IMR-90 (cell line): ENCODE data around the gene ACO1. TPM values are rescaled to one million over a fixed set of nuclear protein-coding genes. Genes with fewer than 3 reads are reported as not detected.

Source experiments
- ATAC-seq: fragments of 200-7000 bp; cut with Tn5 transposase; 2 replicates; pipeline ENCODE4 v1.9.1; 2020; ENCODE audit warnings: low read depth, mild to moderate bottlenecking, moderate library complexity
- BruUV-seq: library from RNA; stranded (reverse); fragments of 400-500 nt; replicated peaks from 2 replicates; lab custom pipeline; 2021; lab: Mats Ljungman, UMichigan
- CTCF ChIA-PET: fragments of 300-600 bp; formaldehyde crosslinking; extraction: SDS; loops from one replicate; lab custom pipeline; 2021; ENCODE audit warnings: antibody characterized with exemption; lab: Yijun Ruan, JAX
- POLR2A ChIA-PET: fragments of 300-600 bp; sonication (Branson Sonifier 250); formaldehyde crosslinking; loops from one replicate; lab custom pipeline; 2022; ENCODE audit warnings: antibody characterized with exemption; ENCODE audit not compliant: unreplicated experiment; lab: Charles Lee
- DNase-seq: peaks from one replicate; pipeline ENCODE4 v3.0.0; 2013
- H2AFZ ChIP-seq: replicated peaks from 2 replicates; pipeline ENCODE3; 2013; ENCODE audit warnings: low read length, mild to moderate bottlenecking; ENCODE audit not compliant: poor library complexity
- H2AK5ac ChIP-seq: 2 replicates; pipeline ENCODE4 v1.6.1; 2013; ENCODE audit warnings: low read depth, low read length, inconsistent platforms
- H2AK9ac ChIP-seq: replicated peaks from 2 replicates; pipeline ENCODE3; 2013; ENCODE audit warnings: mild to moderate bottlenecking, low read depth, low read length, moderate library complexity; ENCODE audit not compliant: poor library complexity
- H2BK120ac ChIP-seq: 2 replicates; pipeline ENCODE4 v1.6.1; 2013; ENCODE audit warnings: low read depth, low read length, inconsistent platforms
- H2BK15ac ChIP-seq: 3 replicates; pipeline ENCODE4 v1.6.1; 2013; ENCODE audit warnings: low read depth, low read length, inconsistent platforms
- H2BK20ac ChIP-seq: 2 replicates; pipeline ENCODE4 v1.6.1; 2013; ENCODE audit warnings: low read depth, mild to moderate bottlenecking, inconsistent platforms, low read length, moderate library complexity
- H2BK5ac ChIP-seq: 2 replicates; pipeline ENCODE4 v1.6.1; 2013; ENCODE audit warnings: mild to moderate bottlenecking, low read depth, low read length, inconsistent platforms; ENCODE audit not compliant: poor library complexity, severe bottlenecking
- H3K14ac ChIP-seq: replicated peaks from 2 replicates; pipeline ENCODE4 v1.6.1; 2013; ENCODE audit warnings: low read depth, low read length, inconsistent platforms
- H3K18ac ChIP-seq: 2 replicates; pipeline ENCODE4 v1.6.1; 2013; ENCODE audit warnings: low read depth, low read length, control low read depth
- H3K23ac ChIP-seq: 2 replicates; pipeline ENCODE4 v1.6.1; 2013; ENCODE audit warnings: low read depth, low read length, inconsistent platforms
- H3K27ac ChIP-seq: 2 replicates; pipeline ENCODE4 v1.5.1; 2013; ENCODE audit warnings: mild to moderate bottlenecking, control low read depth, low read length; ENCODE audit not compliant: insufficient read depth
- H3K27me3 ChIP-seq: 2 replicates; pipeline ENCODE4 v1.6.1; 2013; ENCODE audit warnings: low read length; ENCODE audit not compliant: control insufficient read depth, insufficient read depth
- H3K36me3 ChIP-seq: 2 replicates; pipeline ENCODE4 v1.6.1; 2013; ENCODE audit warnings: low read length, mixed read lengths; ENCODE audit not compliant: control insufficient read depth, insufficient read depth
- H3K4ac ChIP-seq: 2 replicates; pipeline ENCODE4 v1.6.1; 2013; ENCODE audit warnings: low read depth, low read length, inconsistent platforms
- H3K4me1 ChIP-seq: 2 replicates; pipeline ENCODE4 v1.6.1; 2013; ENCODE audit warnings: low read length, mixed read lengths; ENCODE audit not compliant: control insufficient read depth, insufficient read depth
- H3K4me2 ChIP-seq: 2 replicates; pipeline ENCODE4 v1.6.1; 2013; ENCODE audit warnings: low read depth, mild to moderate bottlenecking, control low read depth, low read length, moderate library complexity
- H3K4me3 ChIP-seq: 2 replicates; pipeline ENCODE4 v1.5.1; 2013; ENCODE audit warnings: low read depth, mild to moderate bottlenecking, control low read depth, low read length, moderate library complexity; ENCODE audit not compliant: insufficient read depth
- H3K56ac ChIP-seq: 2 replicates; pipeline ENCODE4 v1.6.1; 2013; ENCODE audit warnings: low read length, inconsistent platforms; ENCODE audit not compliant: insufficient read depth; ENCODE audit errors: extremely low read depth
- H3K79me1 ChIP-seq, 2 experiments: 2 replicates each; pipeline ENCODE4 v1.6.1; 2013; ENCODE audit warnings: low read length in 2 of 2, inconsistent platforms in 1 of 2, low read depth in 1 of 2
- H3K9ac ChIP-seq: 2 replicates; pipeline ENCODE4 v1.6.1; 2013; ENCODE audit warnings: low read depth, low read length, control low read depth
- H3K9me1 ChIP-seq: 2 replicates; pipeline ENCODE4 v1.6.1; 2013; ENCODE audit warnings: low read length, inconsistent platforms; ENCODE audit not compliant: insufficient read depth
- H3K9me3 ChIP-seq: 2 replicates; pipeline ENCODE4 v1.6.1; 2013; ENCODE audit warnings: low read length; ENCODE audit not compliant: control insufficient read depth, insufficient read depth
- H4K20me1 ChIP-seq: 2 replicates; pipeline ENCODE4 v1.6.1; 2013; ENCODE audit warnings: low read length, inconsistent platforms; ENCODE audit not compliant: insufficient read depth
- H4K5ac ChIP-seq: 2 replicates; pipeline ENCODE4 v1.6.1; 2013; ENCODE audit warnings: mild to moderate bottlenecking, low read depth, low read length, control low read depth
- H4K8ac ChIP-seq, 2 experiments: 2 replicates each; pipeline ENCODE4 v1.6.1; 2013; ENCODE audit warnings: low read depth in 2 of 2, low read length in 2 of 2, control low read depth in 1 of 2, inconsistent platforms in 1 of 2
- H4K91ac ChIP-seq: 2 replicates; pipeline ENCODE4 v1.6.1; 2013; ENCODE audit warnings: low read depth, low read length, inconsistent platforms; ENCODE audit not compliant: insufficient read depth
- BHLHE40 ChIP-seq: fragments of 150-350 bp; IDR thresholded peaks from 2 replicates; pipeline ENCODE4 v1.6.1; 2016; ENCODE audit warnings: mild to moderate bottlenecking, low read depth, low read length
- CEBPB ChIP-seq: IDR thresholded peaks from 2 replicates; pipeline ENCODE4 v1.6.1; 2012; ENCODE audit warnings: low read depth, low read length, improper control_type of control experiment
- ELK1 ChIP-seq: fragments of 150-350 bp; IDR thresholded peaks from 2 replicates; pipeline ENCODE4 v1.6.1; 2016; ENCODE audit warnings: low read depth, mild to moderate bottlenecking, low read length, moderate library complexity, borderline replicate concordance
- MAFK ChIP-seq: IDR thresholded peaks from 2 replicates; pipeline ENCODE4 v1.6.1; 2012; ENCODE audit warnings: low read depth, low read length, improper control_type of control experiment
- MXI1 ChIP-seq: IDR thresholded peaks from 2 replicates; pipeline ENCODE4 v1.6.1; 2012; ENCODE audit warnings: low read depth, mild to moderate bottlenecking, low read length, moderate library complexity, borderline replicate concordance
- NFE2L2 ChIP-seq: fragments of 150-350 bp; IDR thresholded peaks from 2 replicates; pipeline ENCODE4 v1.6.1; 2016; ENCODE audit warnings: low read depth, mild to moderate bottlenecking, low read length
- RFX5 ChIP-seq: IDR thresholded peaks from 2 replicates; pipeline ENCODE4 v1.8.0; 2012; ENCODE audit warnings: low read depth, mild to moderate bottlenecking, low read length, moderate library complexity
- WGBS, 2 experiments: methylation state at CpG; one replicate each; pipeline versions ENCODE4 v1.1.5 to v1.1.7; 2013; ENCODE audit warnings: missing lambda C conversion rate in 2 of 2; ENCODE audit not compliant: insufficient read length in 1 of 2; ENCODE audit errors: extremely low coverage in 2 of 2; 5-methylcytosine and 5-hydroxymethylcytosine counted together
- dilution Hi-C: fragments of 300-500 bp; cut with HindIII; formaldehyde crosslinking; loops from one replicate; pipeline ENCODE4 v1.14.3; 2018; ENCODE audit warnings: low sequenced_read_pairs; ENCODE audit not compliant: unreplicated experiment
- in situ Hi-C: fragments of 300-500 bp; cut with MboI; formaldehyde crosslinking; loops from 3 replicates; pipeline ENCODE4 v1.14.3; 2019; ENCODE audit warnings: low sequenced_read_pairs, inconsistent platforms, mixed read lengths
- intact Hi-C: fragments of 100-400 bp; cut with micrococcal nuclease; formaldehyde crosslinking; loops from 2 replicates; pipeline ENCODE4 v1.10.0; 2022
- polyA plus RNA-seq, 3 experiments: library from polyadenylated mRNA; depleted of rRNA; stranded (reverse); fragments of >200 nt; gene quantifications; 2 replicates each; pipeline ENCODE4 v1.2.3, GENCODE V29; 2012; ENCODE audit warnings: low replicate concordance in 1 of 3
- total RNA-seq: library from RNA; depleted of rRNA; stranded (reverse); fragments of >200 nt; gene quantifications from 2 replicates; pipeline ENCODE4 v1.2.3, GENCODE V29; 2012

Gene ACO1
- total and polyA plus RNA-seq, 2 of the 4 experiments (the other 2 are of a cell fraction): 85.9 to 158 TPM

- no peak for TF ChIP-seq RFX5
- TF ChIP-seq MXI1: no peak
- TF ChIP-seq CEBPB: no peak
- TF ChIP-seq BHLHE40: no peak
- no peak for TF ChIP-seq MAFK
- no peak for TF ChIP-seq NFE2L2
- no peak for TF ChIP-seq ELK1
- Histone ChIP-seq H3K79me1 (peaks cover 6 to 22% of the 10 kb centered on the region in 2 experiments; a peak in 2 of 4 replicates), H3K9me1 (peaks cover 5% of the 10 kb centered on the region), H4K5ac (no peak overlapping the region), H2BK20ac (no peak overlapping the region), H3K36me3 (peaks cover 47% of the 10 kb centered on the region), H4K8ac (no peak overlapping the region), H3K9ac (no peak overlapping the region), H2BK120ac (no peak overlapping the region), H2AFZ (no peak overlapping the region), H3K4me2 (no peak overlapping the region), H3K18ac (no peak overlapping the region), H2BK15ac (no peak overlapping the region), H2BK5ac (no peak overlapping the region), H3K23ac (no peak overlapping the region), H3K27ac (no peak overlapping the region), H3K27me3 (no peaks in the 10 kb centered on the region), H4K91ac (no peak overlapping the region), H2AK9ac (no peak overlapping the region), H3K56ac (no peak overlapping the region), H3K4me3 (no peak overlapping the region), H3K4me1 (no peaks in the 10 kb centered on the region), H3K14ac (no peak overlapping the region), H3K4ac (no peak overlapping the region), H4K20me1 (0 out of 2 replicates have a peak, but pooled peaks cover 4% of the 10 kb centered on the region), H3K9me3 (no peaks in the 10 kb centered on the region), H2AK5ac (no peak overlapping the region)
- ChIA-PET CTCF (interaction anchor here (1.5 kb wide), 1 partner anchor 124 kb away, joined by 5 read pairs; no protein-coding TSS in a partner anchor), POLR2A (no interaction called here)
- no TSS peak for BruUV-seq
- ATAC-seq: no peak
- intact Hi-C loops (no loop called here), dilution Hi-C loops (no loop called here), in situ Hi-C loops (no loop called here)
- WGBS, 2 experiments: 80% methylated on average over 2 of the region's 5 CpGs; no CpG with 5 or more reads in 1 of the 2 experiments
- peak; percentile 6 for DNase-seq
These were observed 71.3 kb downstream of the ACO1 start for GRCh38 chr9:32455738-32456137.
